ENCODE measurements around the gene TEX2.
"Not testable (repeated sequence)": the region's sequence is repeated elsewhere in the genome, so short reads cannot be mapped to it uniquely, and the experiment has no call there.

TEX2 gene

DNA sequence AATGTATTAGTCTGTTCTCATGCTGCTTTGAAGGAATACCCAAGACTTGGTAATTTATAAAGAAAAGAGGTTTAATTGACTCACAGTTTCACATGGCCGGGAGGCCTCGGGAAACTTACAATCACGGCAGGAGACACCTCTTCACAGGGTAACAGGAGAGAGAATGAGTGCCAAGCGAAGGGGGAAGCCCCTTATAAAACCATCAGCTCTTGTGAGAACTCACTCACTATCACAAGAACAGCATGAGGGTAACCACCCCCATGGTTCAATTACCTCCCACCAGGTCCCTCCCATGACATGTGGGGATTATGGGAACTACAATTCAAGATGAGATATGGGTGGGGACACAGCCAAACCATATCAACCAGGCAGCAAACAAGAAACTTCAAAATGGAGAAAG is 24.6 kb downstream of the TEX2 start:
- DNase-seq = peak; percentile 65

GRCh38 chr17:64236827-64237403 is 26.1 kb downstream of the TEX2 start:
- no peak for DNase-seq

GRCh38 chr17:64234961-64235360 is 28.1 kb downstream of the TEX2 start:
- no peak for DNase-seq

- no peak for DNase-seq
These were observed 30.4 kb downstream of the TEX2 start for GRCh38 chr17:64232466-64233262.

DNA sequence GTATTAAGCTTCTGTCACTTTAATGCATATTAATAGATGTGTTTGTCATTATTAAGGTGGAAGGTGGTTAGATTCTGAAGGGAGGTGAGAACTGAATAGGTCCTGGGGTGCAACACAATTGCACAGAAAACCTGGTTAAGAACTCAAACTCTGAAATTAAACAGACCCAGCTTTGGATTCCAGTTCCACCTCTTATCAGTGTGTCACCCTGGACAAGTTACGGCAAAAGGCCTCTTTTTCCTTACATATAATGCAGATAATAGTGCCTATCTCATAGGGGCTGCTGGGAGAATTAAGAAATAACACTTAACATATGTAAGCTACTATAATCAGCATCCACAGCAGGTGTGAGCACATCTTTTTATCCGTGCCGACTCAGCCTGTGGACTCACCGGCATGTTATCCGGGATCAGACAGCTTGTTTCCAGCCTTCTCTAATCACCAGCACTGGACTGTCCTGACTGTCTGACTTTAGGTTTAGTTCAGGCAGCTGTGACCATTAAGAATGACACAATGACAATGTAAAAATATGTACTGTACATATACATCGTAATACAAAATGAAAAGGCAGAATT is 31.4 kb downstream of the TEX2 start:
- no peak for DNase-seq

DNA sequence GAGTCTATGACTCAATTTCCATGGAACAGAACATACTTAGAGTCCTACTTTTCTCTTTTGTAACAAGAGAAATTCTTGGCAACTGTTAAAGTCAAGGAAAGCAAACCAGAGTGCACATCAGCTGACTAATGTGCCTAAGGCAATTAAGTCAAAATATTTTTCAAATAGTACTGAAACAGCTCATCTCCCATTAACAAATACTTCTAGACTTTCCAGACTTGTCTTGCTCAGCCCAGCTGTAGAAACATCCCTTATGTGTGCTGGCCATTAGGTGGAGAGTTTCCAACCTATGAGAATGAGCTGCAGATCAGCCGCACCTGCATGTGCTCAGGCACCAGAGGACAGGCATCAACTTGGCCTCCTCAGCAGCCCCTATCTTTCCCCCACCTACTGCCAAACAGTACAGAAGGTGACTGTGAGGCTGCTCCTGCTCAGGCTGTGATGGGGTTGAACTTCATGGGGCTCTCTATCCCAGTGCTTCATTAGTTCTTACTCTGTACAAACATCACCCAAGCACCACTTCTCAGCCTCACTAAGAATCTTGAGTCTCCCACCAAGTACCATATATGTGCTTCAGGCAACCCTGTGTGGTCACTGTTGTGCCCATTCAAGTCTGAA is 32.2 kb downstream of the TEX2 start:
- no peak for DNase-seq

DNA sequence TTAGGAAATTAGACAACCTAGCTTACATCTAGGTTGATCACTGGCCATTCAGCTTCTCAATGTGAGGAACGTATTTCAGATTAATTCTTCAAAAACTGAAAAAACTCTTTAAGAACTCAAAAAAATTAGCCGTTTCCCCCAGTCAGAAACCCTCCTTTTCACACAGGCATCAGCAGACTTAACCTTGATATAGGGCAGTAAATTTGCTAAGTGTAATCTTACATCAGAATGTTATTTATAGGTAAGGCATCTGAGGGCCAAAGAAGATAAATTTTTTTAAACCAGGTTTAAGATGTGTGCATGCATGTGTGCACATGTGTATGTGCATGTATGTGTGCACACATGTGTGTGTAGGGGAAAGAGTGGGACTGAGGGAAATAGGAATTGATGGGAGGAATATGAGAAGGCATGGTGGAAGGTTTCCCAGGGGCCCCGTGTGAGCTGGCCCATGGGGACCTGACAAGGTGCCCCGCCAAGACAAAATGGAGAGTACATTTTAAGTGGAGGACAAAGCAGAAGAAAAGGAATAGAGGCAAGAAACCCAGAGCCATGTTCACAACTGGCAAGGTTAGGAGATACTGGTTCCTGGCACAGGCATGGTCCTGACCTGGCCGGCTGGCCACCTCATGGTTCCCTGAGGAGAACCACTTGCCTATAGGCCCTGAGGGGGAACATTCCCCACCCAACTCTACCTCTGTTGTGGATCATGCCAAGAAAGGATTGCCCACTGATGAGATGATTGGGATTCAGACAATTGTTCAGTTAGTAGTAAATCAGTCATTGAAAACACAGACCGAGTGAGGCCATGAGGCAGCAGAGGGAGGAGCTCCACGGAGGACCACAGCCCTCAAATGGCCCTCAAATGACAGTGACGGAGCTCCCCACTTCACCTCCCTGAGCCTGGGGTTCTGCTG is 33.0 kb downstream of the TEX2 start:
- no peak for DNase-seq

DNA sequence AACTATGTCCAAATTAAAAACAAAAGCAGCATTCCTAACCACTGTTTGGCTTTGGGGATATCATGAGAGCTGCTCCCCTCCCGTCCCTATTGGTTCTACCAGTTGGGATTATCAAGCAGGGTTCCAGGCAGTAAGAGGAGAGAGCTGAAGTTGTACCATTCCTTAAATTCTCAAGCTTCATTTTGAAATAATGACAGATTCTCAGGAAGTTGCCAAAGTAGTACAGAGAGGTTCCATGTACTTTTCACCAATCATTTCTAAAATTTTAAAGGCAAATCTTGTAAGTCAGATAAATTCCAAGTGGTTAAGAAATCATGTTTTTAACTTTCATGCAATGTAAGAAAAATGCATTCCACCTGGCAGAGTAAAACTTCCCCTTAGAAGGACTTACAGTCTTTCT is 36.9 kb downstream of the TEX2 start:
- DNase-seq = no peak

- DNase-seq = no peak
These were observed 37.6 kb downstream of the TEX2 start for GRCh38 chr17:64225410-64225809.

DNA sequence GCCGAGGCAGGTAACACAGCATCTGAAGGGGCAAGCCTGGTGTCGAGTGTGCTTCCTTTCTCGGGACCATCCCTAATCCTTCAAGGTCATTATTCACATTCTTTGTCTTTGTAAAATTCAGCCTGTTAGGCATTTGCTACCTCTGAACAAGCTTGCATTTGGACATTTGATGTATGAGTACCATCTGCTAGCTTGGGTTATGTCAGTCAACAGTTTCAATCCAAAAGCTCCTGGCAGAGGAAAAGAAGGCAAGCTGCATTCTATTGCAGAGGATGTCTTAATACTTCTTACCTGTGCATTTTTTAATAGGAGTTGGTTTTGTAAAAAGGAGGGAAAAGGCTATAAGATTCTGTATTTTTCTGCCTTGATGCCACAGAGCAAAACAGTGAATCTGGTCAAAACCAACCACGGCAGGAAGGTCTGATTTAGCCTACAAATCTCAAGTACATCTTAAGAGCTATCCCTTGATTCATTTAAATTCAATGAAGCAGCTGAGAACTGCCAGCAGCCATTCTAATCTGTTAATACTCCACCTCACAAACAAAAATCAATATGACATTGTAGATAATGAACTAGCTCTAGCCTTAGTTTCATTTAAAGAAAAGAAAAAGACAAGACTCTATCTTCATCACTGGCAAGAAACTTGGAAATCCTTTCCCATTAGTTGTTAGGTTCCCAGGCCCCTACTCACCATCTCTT is 39.0 kb downstream of the TEX2 start:
- no peak for DNase-seq

- DNase-seq = no peak
These were observed 39.8 kb downstream of the TEX2 start for GRCh38 chr17:64223283-64223682.

GRCh38 chr17:64221679-64222078 is 41.4 kb downstream of the TEX2 start:
- no peak for DNase-seq

- not testable (repeated sequence) for DNase-seq
These were observed 42.5 kb downstream of the TEX2 start for GRCh38 chr17:64220604-64221003.

DNA sequence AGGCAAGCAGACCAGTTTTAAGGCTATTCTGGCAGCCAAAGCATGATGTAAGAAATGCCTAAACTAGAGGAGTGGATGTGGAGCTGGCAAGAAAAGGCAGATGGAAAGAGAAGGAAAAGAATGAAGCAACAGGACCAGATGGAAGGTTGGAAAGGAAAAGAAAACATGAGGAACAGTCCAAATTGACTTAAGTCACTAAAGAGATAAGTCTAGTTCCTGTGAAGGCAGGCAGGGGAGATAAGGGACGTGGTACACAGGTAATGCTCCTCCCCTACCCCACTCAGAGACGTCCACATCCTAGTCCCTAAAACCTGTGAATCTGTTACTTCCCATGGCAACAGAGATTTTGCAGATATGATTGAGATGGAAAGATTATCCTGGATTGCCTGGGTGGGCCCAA is 43.5 kb downstream of the TEX2 start:
- no peak for DNase-seq

DNA sequence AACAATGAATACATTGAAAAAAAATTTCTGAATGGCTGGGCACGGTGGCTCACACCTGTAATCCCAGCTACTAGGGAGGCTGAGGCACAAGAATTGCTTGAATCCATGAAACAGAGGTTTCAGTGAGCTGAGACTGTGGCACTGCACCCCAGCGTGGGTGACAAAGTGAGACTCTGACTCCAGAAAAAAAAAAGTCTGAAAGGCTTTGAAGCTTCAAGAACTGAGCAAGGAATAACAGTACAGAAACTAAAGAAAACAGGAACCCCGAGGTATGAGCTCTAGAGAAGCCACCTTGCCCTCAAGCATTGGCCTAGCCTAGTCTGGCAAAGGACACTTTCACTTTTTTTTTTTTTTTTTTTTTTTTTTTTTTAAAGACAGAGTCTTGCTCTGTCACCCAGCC is 45.0 kb downstream of the TEX2 start:
- DNase-seq = no peak

DNA sequence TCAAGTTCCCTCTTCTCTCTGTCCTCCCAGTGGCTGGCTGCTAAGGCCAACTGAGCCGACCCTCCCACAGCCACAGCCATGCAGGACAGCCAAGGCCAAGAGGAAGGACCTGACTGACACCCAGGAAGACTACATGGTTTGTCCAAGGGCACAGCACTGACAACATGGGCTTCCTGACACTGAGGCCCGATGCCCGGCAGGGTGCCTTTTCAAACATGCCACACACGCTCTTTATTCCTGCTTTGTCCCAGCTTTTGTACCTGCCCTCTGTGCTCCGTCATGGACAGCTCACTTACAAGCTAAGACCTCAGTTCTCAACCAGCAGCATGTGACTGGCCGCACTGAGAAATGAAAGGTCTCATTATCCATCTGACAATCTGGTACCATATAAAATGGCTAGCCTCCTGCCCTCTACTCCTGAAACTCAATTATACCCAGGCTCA is 45.8 kb downstream of the TEX2 start:
- DNase-seq = no peak

DNA sequence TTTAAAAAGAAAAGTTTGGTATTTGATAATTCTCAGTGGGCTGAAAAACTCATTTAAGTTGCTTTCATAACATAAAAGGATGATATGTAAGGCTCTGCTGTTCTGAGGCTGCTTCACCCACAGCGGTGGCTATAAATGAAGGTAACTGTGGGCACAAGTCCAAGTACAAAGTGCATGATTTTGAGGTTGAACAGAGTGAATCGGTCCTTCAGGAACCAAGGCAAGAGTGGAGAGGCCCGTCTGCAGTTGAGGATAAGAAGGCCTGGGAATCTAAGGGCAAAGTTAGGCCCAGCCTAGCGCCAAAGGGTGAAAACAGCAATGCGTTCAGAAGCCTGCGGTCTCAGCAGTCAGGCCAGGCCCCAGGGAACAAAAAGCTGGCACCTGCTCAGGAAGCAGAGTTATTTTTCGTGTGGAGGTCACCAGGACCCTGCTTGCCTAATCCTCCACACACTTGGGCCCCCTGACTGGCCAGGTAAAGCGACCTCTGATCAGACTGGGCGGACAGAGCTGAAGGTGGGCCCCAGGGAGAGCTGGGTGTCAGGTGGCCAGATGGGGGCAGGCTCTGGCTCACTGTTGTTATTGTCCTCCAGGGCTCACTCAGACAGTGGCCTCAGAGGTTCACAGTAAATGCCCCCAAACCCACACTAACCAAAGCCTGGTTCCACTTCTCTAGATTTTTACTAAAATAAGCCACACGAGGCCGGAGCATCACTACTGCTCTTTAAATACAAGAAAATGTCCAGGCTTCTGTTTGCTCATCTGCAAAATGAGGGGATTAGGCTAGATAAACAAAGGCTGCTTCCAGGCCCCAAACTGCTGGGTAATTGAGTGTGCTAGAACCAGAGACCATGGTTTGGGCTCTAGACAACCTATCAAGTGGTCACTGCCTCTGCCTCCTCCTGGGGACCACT is 46.5 kb downstream of the TEX2 start:
- no peak for DNase-seq

DNA sequence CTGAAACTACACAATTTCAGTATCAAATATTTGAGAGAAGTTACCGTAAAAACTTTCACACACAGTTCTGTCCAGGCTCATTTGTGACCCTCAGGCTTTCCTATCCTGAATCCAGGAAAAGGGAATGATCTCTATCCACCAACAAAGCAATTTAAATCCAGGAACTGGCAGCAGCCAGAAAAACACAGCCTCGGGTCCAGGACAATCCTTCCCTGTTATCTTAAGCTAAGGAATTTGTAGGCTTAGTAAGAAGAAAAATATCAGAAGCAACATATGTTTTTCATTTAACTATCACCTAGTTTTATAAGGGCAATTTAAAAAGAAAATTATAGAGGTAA is 47.1 kb downstream of the TEX2 start:
- no peak for DNase-seq

DNA sequence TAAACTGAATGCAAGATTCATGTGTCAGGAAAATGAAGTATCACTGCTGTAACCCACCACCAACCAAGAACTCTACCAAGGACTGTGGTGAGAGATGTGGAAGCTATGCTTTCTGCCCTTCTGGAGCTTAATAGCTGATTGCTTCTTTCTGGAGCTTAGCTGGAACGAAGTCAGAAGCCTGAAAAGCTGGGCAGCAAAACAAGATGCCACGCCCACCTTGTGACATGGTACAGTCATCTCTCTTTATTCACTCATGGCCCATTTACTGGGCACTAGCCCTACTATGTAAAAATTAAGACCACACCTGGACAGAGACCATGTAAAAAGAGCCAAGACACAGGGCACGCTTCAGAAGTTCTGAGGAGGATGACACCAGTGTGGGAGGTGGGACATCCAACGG is 48.1 kb downstream of the TEX2 start:
- no peak for DNase-seq

DNA sequence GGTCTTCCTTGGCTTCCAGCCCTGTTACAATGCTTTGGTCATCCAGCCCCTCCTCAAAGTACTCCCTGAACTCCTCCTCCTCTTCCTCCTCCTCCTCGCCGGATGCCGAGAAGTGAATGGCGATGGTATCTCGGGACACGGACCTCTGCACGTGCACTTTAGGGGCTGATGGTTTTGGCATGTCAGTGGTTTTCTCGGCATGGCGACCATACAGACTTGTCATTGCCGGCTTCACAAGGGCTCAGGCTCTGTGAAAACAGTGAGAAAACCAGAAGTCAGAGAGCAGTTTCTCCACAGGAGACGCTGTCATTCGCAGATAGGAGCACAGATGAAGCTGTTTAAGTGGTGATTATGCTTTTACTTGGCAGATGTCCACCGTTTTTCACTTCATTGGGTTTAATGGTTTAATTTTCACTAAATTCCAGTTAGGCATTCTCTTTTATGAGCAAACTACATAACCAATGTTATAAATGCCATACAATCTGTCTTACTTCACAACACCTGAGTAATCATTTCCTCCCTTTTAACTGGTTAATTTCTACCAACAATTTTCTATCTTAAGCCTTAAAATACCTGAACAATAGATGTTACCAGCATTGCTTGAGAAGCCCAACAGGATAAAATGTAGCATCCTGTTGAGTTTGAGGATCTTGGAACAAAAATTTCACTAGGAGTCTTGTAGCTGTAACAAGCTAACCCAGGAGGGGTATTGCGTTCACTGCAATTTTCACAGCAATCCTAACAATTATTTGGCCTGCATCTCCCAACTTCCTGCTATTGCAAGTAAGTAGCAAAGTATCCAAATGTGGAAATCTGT is 48.9 kb downstream of the TEX2 start:
- DNase-seq = no peak
